HG02938 (cell line): ENCODE measurements around the gene UBL7.

Source experiments
- ATAC-seq: cut with Tn5 transposase; IDR thresholded peaks from one replicate; pipeline ENCODE4 v1.9.1; 2021; ENCODE audit warnings: mild to moderate bottlenecking, moderate library complexity; ENCODE audit not compliant: unreplicated experiment

UBL7 gene

DNA sequence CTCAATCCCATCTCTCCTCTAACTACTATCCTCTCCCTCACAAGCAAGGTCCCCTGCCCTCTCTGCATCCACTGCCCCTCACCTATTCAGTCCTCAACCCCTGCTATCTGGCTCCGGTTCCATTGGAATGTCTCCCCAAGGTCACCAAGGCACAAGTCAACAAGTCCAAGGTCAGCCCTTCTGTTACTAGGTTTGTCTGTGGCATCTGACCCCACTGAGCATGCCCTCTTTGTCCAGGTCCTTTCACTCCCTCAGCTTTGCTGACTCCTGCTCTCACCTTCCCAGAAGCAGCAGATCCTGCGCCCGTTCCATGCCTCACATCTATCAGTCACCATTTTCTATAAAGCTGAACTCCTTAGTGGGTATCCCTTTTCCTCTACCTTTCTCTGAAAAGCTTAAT, 18.9 kb downstream of the UBL7 start:
- no peak for ATAC-seq

- no peak for ATAC-seq
These were observed 19.6 kb downstream of the UBL7 start for GRCh38 chr15:74441248-74441941.

GRCh38 chr15:74438721-74439316, 22.1 kb downstream of the UBL7 start:
- ATAC-seq = no peak

DNA sequence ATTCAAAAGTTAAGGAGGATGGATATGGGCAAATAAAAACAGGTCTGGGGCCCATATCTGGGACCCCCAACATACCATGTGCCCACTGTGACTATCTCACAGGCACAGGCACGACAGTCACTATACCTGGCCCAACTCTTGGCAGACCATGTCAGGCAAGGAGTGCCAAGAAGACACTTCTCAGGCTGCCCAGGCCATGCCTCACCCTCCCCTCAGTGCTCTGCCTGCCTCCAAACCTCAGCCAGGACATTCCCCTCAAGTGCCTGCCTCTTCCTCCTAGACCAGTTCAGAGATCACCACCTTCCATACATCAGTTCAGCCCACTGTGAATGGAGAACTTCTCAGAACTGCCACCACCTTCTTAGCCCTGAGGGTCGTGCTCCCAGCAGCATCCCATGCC, 22.8 kb downstream of the UBL7 start:
- no peak for ATAC-seq

DNA sequence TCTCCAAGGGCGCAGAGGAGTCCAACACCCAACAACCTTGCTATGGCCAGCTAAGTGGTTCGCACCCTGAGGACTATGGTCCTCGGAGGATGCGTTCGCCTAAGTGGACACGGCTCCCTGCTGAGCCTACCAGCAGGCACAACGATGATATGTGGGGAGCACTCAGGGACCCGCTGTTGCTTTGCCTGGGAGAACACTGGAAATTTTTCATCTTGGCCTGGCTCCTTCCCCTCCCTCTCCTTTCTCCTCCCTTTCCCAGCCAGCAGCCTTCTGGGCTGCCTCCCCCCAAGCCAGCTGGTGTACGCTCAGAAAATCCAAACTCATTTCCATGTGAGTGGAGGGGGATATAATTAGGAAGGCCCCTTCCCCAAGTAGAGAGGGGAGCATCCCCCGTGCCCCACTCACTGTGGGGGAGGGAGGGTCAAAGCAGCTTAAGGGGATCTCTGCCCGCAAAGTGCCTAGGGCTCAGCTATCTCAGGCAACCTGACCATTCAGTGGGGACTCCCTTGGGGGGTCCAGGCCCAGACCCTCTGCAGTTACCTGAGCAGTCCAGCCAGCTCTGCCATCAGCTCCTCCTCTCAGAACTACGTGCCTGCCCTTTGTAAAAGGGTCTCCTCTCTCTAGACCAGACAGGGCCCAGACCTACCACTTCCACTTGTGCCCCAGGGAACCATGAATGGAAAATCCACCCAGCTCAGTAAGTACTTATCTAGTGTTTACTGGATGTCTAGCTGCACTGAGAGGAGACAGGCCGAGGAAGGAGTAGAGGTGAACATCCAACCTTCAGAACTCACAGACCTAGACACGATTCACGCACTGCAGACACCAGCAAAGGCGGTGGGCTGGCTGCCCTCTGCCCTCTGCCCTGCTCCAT, 26.5 kb downstream of the UBL7 start:
- no peak for ATAC-seq

DNA sequence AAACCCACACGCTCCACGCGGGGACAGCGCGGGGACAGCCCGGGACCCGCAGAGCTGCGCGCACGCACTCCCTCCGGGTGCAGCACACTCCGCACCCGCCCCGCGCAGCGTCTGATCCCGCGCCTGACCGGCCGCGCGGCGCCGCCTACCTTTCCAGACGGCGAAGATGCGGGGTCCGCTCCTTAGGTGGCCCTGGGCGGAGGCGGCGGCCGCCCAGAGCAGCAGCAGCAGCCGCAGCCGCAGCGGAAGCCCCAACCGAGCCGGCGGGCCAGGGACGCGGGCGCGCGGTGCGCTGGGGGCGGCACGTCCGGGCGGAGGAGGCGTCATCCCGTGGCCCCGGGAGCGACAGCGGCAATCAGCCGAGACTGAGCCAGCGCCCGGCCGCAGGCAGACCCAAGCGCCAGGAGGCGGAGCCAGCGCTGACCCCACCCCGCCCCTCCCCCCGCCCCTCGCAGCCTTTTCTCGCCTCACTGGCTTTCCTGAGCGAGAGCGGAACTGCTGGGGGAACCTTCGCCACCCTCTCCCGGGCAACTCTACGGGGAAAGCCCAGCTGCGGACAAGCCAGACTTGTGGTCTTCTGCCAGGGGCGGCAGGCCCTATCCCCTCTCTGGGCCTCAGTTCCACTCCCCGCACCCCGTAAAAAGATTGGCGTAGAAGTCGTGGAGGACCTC, 27.2 kb downstream of the UBL7 start, which contains the start of gene SEMA7A:
Gene SEMA7A, minus strand, starts transcription at position 367 of the 671 bp plus-strand sequence. Its CDS starts 40 bp downstream, at position 327.
- ATAC-seq = no peak

DNA sequence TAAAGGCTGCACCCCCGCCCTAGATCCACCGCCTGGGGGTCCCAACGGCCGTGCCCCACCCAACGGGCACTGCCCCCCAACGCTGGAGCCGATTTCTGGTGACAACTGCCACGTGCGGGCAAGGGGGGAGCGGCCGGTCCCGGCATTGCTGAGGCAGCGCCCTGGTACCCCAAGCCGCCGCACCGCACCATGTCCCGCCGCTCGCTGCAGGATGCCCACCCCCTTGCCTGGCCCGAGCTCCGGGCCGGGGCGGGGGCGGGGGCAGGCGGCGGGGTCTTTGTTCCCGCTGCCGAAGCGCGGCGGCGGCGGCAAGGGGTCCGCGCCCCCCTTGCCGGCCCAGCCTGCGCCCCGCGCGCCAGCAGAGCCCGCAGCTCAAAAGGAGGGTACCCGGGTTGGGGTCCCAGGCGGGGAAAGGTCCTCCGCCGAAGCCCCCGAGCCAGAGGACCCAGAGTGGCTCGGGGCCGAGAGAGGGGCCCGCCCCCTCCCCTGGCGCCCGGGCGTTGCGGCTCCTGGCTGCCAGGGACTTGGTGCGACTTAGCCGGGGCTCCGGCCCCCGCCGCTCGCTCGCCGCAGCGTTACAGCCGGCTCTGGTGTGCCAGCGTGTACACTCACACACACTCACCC, 27.9 kb downstream of the UBL7 start:
- ATAC-seq = no peak

GRCh38 chr15:74432271-74432967, 28.5 kb downstream of the UBL7 start:
- ATAC-seq = no peak

DNA sequence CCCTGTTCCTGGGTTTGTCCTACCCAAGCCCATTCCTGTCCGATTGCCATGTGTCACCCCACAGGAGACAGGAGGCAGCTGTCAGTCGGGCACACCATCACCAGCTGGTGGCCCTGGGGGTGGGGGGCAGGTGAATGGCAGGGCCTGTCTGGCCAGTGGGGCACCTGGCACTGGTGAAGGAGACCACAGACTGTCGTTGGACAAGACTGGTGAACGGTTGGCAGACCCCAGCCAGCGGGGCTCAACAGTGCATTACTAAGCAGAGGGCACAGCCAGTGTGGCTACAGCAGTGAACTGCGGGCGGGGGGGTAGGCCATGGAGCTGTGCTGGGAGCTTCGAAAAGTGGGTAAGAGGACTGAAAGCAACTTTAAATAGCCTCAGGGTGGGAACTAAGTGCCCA, 29.3 kb downstream of the UBL7 start:
- ATAC-seq = no peak

DNA sequence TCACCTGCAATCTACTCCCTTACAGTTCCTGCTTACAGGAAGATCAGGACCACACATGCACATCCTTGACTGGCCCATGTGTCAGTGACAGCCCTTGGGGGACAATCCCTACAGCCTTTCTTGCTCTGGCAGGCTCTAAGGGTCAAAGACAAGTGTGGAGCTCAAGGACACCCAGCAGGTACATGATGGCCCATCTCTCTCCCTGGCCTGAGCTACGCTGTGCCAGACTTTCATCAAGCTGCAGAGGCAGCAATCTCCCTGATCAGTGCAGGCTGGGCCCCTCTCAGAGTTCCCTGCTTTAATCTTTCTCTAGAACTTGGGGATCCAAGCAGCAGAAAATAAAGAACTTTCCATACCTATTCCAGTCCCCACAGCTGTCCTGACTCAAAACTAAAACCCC, 29.8 kb downstream of the UBL7 start:
- ATAC-seq = no peak

DNA sequence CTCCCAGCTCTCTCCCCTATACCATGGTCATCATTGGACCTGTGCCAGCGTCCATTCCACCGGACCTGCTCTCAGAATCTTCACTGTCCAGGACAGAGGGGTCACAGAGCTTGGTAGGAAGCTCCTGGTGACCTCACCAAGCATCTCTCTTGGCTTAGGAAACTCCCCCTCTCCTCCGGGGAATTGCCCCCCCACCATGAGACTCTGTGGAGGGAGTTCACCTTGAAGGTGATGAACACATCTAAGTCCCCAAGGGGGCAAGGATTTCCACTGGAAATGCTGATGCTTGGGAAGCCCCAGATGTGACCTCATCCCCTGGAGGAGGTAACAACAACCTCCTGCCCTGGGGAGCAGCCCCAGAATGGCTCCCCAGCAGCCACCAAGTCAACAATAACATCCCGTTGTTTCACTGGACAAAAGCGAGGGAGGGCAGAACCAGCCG, 30.4 kb downstream of the UBL7 start:
- ATAC-seq = no peak

DNA sequence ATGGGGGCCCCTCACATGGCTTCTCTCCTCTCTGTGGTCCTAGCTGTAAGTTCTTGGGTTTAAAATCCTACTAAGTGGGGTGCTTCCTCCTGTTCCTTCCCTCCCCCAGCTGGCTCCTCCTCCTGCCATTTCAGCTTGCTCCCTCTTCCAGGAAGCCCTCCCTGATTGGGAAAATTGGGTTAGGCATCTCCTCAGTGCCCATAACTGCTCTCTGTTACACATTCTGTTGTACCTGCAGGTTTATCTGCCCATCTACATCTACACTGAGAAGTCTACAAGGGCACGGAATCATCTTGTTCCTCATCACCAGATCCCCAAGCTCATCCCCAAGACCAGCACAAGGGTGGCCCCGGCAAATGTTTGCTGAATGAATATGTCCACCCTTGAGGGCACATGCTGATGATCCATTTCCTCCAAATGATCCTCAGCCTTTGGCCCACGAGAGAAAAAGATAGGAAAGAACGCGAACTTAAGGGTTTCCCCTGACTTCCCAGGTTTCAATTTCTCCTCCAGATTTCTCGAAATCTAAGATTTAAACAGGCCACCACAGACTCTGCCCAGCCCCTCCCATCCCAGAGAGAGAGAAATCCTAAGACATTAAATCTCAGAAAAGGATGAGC, 31.1 kb downstream of the UBL7 start:
- no peak for ATAC-seq

- no peak for ATAC-seq
These were observed 31.8 kb downstream of the UBL7 start for GRCh38 chr15:74428970-74429780.

DNA sequence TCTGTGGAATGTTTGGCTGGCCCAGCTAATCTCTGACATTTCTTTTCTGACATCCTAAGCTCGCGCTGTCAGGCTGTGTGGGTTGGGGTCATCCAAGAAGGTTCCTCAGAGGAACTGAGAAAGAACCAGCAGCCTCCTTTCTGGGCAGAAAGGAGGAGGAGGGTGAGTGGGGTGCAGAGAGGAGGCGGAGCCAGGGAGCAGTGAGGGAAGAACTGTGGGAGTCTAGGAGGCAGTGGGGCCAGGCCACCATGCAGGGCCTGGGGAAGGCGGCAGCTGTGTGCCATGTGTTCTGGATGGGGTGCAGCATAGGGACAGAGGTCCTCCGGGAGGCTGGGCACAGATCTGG, 32.5 kb downstream of the UBL7 start:
- no peak for ATAC-seq

DNA sequence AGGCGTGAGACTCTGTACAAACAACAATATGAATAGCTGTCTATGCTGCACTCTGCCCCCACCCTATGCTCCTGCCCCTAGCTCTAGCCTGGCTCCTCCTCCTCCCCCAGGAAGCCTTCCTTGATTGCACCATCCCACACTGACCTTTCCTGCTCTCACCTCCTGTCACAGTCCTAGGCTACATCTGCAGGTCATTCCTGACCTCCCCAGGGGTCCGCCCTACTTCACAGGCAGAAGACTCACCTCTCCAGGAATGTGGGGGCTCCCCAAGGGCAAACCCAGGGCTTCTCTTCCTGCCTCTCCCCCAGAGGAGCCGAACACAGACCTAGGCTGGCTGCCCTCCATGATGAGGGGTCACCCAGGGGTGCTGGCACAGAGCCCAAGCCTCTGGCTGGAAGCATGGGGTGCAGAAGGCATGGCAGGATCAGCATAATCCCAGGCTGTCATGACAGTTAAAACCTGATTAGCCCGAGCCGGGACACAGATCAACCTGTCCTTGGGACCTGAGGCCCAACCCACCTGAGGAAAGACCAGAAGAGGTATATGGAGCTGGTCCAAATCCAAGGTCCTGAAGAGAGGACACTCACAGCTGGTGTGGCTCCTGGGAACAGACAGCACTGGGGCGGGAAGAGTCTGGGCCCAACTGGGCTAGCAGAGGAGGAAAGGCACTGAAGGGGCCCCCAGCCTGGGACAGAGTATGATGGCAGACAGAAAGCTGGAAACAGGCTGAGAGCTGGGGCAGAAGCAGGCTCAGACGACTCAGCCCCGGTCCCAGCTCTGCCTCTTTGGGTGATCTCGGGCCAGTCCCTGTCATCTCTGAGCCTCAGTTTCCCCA, 33.1 kb downstream of the UBL7 start:
- ATAC-seq = no peak

DNA sequence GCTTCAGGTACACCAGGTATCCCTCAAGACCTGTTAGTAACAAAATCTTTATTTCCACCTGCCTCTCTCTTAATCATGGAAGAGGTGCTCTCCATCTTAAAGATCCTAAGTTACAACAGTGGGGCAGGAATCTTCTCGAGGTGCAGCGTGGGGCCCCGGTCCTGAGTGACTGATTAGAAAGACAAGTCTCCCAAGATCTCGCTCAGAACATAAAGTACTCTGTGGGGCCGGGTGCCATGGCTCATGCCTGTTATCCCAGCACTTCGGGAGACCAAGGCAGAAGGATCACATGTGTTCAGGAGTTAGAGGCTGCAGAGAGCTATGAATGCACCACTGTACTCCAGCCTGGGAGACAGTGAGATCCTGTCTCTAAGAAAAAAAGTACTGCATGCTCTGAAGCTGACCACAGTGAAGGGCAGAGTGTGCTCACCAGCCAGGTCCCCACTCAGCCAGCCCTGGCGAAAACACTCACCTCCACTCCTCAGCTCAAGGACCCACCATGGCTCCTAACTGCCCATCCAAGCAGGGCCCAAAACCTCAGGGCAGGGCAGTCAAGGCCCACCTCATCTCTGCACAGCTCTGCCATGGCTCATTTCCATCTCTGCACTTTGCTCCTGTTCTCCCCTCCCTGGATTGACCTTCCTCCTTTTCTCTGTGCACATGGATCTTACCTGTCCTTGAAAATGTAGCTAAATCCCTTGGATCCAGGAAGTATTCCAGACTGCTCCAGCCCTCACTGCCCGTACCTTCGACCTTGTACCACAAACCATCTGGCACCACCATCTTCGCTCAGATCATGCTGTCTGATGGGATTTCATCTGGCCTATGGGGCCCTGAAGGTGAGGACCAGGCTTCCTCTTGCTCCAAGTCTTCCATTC, 34.3 kb downstream of the UBL7 start:
- ATAC-seq = no peak

- ATAC-seq = no peak
These were observed 35.3 kb downstream of the UBL7 start for GRCh38 chr15:74425630-74426029.
